ENCODE measurements around the gene CRISP2. TPM values are rescaled to one million over a fixed set of nuclear protein-coding genes. Genes with fewer than 3 reads are reported as not detected.

CRISP2 gene
- total RNA-seq, 1 donor from 2014 or later, result not detected

DNA sequence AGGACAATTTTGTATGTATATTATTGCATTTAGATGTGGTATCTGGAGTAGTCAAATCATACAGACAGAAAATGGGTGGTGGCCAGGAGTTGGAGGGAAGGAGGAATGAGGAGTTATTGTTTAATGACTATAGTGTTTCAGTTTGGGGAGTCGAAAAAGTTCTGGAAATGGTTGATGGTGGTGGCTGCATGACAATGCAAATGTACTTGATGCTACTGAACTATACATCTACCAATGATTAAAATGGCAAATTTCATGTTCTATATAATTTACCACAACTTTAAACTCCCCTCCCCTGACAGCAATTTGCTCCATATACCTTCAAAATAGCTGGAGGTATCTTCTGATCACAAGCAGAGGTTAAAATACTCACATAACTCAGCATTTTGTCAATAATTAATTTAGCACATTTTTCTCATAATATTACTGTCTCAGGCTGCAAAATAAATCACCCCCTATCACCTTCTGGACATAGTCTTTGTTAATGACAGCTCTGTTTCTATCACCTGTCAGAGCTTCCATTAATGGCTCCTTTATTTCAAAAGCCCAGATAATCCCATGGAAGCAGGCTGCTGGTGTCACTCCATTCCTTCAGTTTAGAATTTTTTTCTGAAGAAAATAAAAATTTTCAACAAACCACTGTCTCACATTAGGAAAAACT lies 51.0 kb downstream of the CRISP2 start:
- no peak for DNase-seq (ENCODE audit: extremely low read depth, low read depth, low spot score)

DNA sequence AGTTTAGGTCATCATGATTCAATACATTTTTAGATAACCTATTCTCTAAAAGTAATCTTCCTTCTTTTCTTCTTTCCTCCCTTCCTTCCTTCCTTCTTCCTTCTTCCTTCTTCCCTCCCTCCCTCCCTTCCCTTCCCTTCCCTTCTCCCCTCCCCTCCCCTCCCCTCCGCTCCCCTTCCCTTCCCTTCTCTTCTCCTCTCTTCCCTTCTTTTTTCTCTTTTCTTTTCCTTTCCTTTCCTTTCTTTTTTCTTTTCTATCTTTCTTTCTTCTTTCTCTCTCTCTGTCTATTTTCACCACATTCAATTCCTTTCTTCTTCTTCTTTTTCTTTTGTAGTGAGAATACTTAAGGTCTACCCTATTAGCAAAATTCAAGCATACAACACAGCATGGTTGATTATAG lies 59.4 kb downstream of the CRISP2 start:
- DNase-seq (ENCODE audit: extremely low read depth, low read depth, low spot score), result no peak

DNA sequence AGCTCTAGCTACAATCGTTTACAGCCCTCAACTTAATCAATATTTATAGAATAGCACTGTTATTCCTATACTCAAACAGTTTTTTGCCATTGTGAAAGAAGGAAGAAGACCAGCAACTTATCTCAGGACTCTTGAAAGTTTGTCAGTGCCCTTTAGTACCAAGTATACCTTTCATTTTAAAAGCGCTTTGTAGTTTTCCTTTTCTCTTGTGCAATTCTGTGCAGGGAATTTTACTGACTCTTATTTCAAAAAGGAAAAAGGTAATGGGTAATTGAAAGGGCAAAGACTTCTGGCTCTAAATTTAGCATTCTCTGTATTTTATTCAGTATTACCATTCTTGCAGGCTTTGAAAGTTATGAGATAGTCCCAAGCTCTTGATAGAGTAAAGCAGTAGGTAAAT lies 59.9 kb downstream of the CRISP2 start:
- no peak for DNase-seq (ENCODE audit: extremely low read depth, low read depth, low spot score)

DNA sequence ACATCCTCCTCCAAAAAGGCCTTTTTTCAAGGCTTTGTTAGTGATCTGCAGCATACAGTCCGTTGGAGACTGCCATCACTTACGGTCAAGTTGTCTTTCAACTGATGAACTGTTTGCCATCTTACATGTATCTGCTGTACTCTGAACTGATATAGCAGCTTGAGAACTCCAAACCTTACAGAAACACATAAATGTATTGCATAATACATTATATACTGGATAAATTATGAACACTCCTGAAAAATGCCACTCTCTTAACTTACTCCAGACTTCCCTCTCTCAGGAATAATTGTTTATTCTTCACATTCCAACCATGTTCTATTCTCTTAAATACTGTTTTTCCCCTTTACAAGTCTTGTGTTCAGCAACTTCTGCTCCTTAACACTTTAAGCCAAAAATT lies 62.1 kb downstream of the CRISP2 start:
- DNase-seq (ENCODE audit: extremely low read depth, low read depth, low spot score), result no peak

DNA sequence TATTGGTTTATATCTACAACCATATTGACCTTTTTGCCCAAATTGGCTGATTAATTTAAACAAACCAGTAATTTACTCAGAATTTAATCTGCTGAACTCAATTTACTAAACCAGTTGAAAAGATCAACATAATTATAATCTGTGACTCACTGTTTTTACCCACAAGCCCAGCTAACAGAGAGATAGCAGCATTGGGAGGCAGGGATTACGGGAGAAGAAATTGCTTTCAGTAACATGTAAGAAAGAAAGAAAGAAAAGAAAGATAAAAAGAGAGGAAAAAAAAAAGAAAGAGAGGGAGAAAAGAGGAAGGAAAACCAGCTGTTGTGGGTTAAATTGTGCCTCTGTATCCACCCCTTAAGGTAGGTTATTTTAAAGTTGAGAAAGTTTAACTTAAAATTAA lies 63.4 kb downstream of the CRISP2 start:
- no peak for DNase-seq (ENCODE audit: extremely low read depth, low read depth, low spot score)

DNA sequence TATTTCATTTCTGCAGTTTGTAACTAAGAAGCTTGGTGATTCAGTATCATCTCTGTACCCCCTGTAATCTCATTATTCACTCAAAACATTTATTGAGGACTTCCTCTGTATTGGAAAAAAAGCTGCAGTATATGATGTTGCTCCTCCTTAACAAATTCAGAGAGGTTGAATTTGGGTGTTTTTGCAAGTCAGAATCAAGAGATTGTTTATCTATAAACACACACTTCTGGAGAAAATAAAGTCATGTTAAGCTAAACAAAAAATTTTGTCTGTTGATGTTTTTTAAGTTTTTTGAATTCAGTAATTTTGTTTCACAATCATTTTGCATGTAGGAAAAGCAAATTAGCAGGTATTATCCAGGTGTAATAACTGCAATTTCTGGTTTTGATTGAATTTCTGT lies 65.3 kb downstream of the CRISP2 start:
- DNase-seq (ENCODE audit: extremely low read depth, low read depth, low spot score), result no peak

DNA sequence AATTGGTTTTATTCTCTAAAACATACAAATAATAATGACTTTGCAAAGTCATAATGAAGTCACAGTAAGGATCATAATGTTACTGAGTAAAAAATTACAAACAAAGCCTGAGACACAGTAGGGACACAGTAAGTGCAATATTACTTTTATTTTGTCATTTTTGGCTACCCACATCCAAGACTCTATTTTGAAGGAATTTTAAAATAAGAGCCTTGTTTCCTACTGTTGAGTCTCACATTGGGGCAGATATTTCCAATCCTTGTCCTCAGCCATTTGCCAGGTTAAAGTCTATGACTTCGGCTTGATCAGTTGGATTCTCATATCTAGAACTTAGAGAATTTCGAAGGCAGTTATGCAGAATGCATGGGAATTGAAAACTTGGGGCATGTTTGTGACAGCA lies 65.9 kb downstream of the CRISP2 start:
- no peak for DNase-seq (ENCODE audit: extremely low read depth, low read depth, low spot score)

DNA sequence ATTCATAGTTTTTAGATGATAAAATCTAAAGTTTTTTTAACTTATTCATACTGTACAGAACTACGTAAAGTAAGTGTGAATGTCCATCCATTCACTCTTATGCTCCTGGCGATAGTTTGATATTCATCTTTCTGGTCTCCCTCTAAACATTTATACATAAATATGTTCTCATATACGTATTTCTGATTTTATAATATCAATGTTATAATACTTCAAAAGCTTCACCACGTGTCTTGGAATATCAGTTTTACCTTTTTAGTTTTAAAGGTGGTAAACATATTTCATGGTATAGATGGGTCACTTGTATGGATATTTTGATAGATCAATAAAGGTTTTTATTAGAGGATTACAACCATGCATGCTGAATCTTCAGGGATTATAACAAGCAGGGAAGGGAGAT lies 66.4 kb downstream of the CRISP2 start:
- DNase-seq (ENCODE audit: extremely low read depth, low read depth, low spot score), result no peak

DNA sequence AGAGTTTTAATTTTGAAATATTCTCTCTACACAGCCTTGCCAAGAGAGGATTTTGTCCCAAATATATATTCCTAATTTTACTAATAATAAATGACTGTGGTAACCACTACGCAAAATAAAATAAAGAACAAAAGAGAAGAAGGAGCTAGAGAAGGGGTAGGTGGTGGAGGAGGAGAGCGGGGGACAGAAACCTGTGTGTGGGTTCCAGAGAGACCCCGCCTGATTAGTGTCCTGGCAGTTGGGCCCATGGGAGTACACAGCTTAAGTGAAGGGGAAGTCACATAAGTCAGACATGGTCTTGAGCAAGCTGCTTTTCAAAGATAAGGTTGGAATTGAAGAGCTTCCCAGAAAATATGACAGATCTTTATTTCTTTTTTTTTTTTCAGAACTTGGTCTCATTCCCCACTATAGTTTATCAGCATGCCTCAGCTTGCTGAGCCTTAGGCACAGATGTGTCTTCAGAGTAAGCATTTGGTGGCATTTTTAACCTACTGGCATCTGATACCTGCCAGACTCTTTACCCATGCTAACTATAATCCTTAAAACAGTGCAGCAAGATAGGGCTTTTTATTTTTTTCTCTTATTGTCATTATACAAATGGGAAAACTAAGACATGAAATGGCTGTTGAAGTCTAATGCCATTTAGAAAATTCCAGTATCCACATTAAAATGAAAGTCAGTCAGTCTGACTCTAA lies 67.1 kb downstream of the CRISP2 start:
- no peak for DNase-seq (ENCODE audit: extremely low read depth, low read depth, low spot score)

DNA sequence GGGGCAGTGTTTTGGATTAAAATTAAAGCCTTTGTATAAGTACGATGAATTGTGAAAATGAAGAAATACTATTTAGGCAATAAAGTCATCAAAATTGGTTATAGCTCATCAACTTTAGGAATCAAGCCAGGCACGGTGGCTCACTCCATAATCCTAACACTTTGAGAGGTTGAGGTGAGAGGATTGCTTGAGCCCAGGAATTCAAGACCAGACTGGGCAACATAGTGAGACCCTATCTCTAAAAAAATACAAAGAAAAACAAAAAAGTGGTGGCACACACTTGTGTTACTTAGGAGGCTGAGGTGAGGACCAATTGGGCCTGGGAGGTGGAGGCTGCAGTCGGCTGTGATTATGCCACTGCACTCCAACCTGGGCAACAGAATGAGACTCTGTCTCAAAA lies 68.2 kb downstream of the CRISP2 start:
- no peak for DNase-seq (ENCODE audit: extremely low read depth, low read depth, low spot score)

Other genes with a start within 250 kb of the CRISP2 start
- not detected in 2 replicates for gene GLYATL3, start 213.6 kb downstream of the CRISP2 start, total RNA-seq
- 17.9 and 28.1 TPM in 2 replicates for gene C6orf141, start 162.9 kb downstream of the CRISP2 start, total RNA-seq
- not detected in 2 replicates for gene RHAG, start 76.7 kb downstream of the CRISP2 start, total RNA-seq
- not detected in 2 replicates for gene CRISP3, start 30.8 kb upstream of the CRISP2 start, total RNA-seq
- gene PGK2, start 73.7 kb upstream of the CRISP2 start, total RNA-seq, result not detected in 2 replicates
- gene CRISP1, start 153.0 kb upstream of the CRISP2 start, total RNA-seq, result not detected in 2 replicates

Data from glomerular endothelial cell (primary cell).